Mesenchymal stem cell (in vitro differentiated cells and primary cell): Measurements from ENCODE around the gene SMOC2.

Source experiments
- DNase-seq: peaks from one replicate; pipeline ENCODE4 v3.0.0-alpha.2; 2013
- H2AFZ ChIP-seq: one replicate; pipeline ENCODE4 v1.6.1; 2013; ENCODE audit warnings: low read depth, mild to moderate bottlenecking, control low read depth, inconsistent platforms, low read length, moderate library complexity
- H2AK5ac ChIP-seq: 2 replicates; pipeline ENCODE4 v1.6.1; 2013; ENCODE audit warnings: low read length, moderate library complexity, mild to moderate bottlenecking, inconsistent platforms; ENCODE audit not compliant: severe bottlenecking
- H2BK120ac ChIP-seq: one replicate; pipeline ENCODE4 v1.6.1; 2013; ENCODE audit warnings: low read depth, mild to moderate bottlenecking, inconsistent platforms, low read length, moderate library complexity
- H2BK12ac ChIP-seq, 2 experiments: one replicate each; pipeline ENCODE4 v1.6.1; 2013; ENCODE audit warnings: inconsistent platforms in 2 of 2, low read length in 2 of 2, mild to moderate bottlenecking in 2 of 2, moderate library complexity in 2 of 2, control low read depth in 1 of 2
- H2BK15ac ChIP-seq: one replicate; pipeline ENCODE4 v1.6.1; 2013; ENCODE audit warnings: mild to moderate bottlenecking, low read depth, inconsistent platforms; ENCODE audit not compliant: poor library complexity, severe bottlenecking
- H2BK5ac ChIP-seq: 2 replicates; pipeline ENCODE4 v1.6.1; 2013; ENCODE audit warnings: low read depth, mild to moderate bottlenecking, low read length, control low read depth, inconsistent platforms; ENCODE audit not compliant: poor library complexity, severe bottlenecking
- H3K14ac ChIP-seq, 2 experiments: one replicate each; pipeline ENCODE4 v1.6.1; 2013; ENCODE audit warnings: inconsistent platforms in 2 of 2, low read length in 2 of 2, control low read depth in 1 of 2, mild to moderate bottlenecking in 1 of 2, moderate library complexity in 1 of 2
- H3K18ac ChIP-seq, 2 experiments: one replicate each; pipeline ENCODE4 v1.6.1; 2013; ENCODE audit warnings: inconsistent platforms in 2 of 2, low read length in 2 of 2, control low read depth in 1 of 2, low read depth in 1 of 2, mild to moderate bottlenecking in 1 of 2
- H3K23ac ChIP-seq, 2 experiments: one replicate each; pipeline ENCODE4 v1.6.1; 2013; ENCODE audit warnings: inconsistent platforms in 2 of 2, low read length in 2 of 2, mild to moderate bottlenecking in 2 of 2, moderate library complexity in 2 of 2, control low read depth in 1 of 2
- H3K27ac ChIP-seq: 2 replicates; pipeline ENCODE4 v1.5.1; 2013; ENCODE audit warnings: mild to moderate bottlenecking, moderate library complexity, low read length, control low read depth, inconsistent platforms; ENCODE audit not compliant: poor library complexity, severe bottlenecking
- H3K27me3 ChIP-seq, 2 experiments: 2 replicates each; pipeline versions ENCODE4 v1.6.1 to v1.7.0; 2013; ENCODE audit warnings: low read length in 2 of 2, mild to moderate bottlenecking in 2 of 2, moderate library complexity in 2 of 2, control low read depth in 1 of 2, inconsistent platforms in 1 of 2; ENCODE audit not compliant: control insufficient read depth in 1 of 2, insufficient read depth in 1 of 2
- H3K36me3 ChIP-seq, 2 experiments: 2 replicates each; pipeline versions ENCODE4 v1.6.1 to v1.7.0; 2013; ENCODE audit warnings: low read length in 2 of 2, control low read depth in 1 of 2, inconsistent platforms in 1 of 2, low read depth in 1 of 2, mild to moderate bottlenecking in 1 of 2; ENCODE audit not compliant: insufficient read depth in 2 of 2, control insufficient read depth in 1 of 2
- H3K4ac ChIP-seq, 2 experiments: one replicate each; pipeline ENCODE4 v1.6.1; 2013; ENCODE audit warnings: inconsistent platforms in 2 of 2, low read length in 2 of 2, mild to moderate bottlenecking in 2 of 2, moderate library complexity in 2 of 2, control low read depth in 1 of 2, low read depth in 1 of 2
- H3K4me1 ChIP-seq: 2 replicates; pipeline ENCODE4 v1.6.1; 2013; ENCODE audit warnings: low read depth, low read length, control low read depth; ENCODE audit not compliant: control insufficient read depth, insufficient read depth
- H3K4me2 ChIP-seq: 2 replicates; pipeline ENCODE4 v1.6.1; 2013; ENCODE audit warnings: low read length, mild to moderate bottlenecking, inconsistent platforms; ENCODE audit not compliant: poor library complexity, severe bottlenecking
- H3K4me3 ChIP-seq, 2 experiments: 2 replicates each; pipeline versions ENCODE4 v1.5.1 to v1.7.0; 2013; ENCODE audit warnings: low read length in 2 of 2, mild to moderate bottlenecking in 2 of 2, control low read depth in 1 of 2, low read depth in 1 of 2; ENCODE audit not compliant: insufficient read depth in 1 of 2
- H3K79me1 ChIP-seq: replicated peaks from 2 replicates; pipeline ENCODE4 v1.6.1; 2013; ENCODE audit warnings: mild to moderate bottlenecking, control low read depth, low read length, inconsistent platforms; ENCODE audit not compliant: poor library complexity, severe bottlenecking
- H3K9ac ChIP-seq: 2 replicates; pipeline ENCODE4 v1.7.0; 2013; ENCODE audit warnings: mild to moderate bottlenecking, low read length, moderate library complexity
- H3K9me3 ChIP-seq: 2 replicates; pipeline ENCODE4 v1.7.0; 2013; ENCODE audit warnings: mild to moderate bottlenecking, low read length; ENCODE audit not compliant: control insufficient read depth
- H4K8ac ChIP-seq: one replicate; pipeline ENCODE4 v1.6.1; 2013; ENCODE audit warnings: inconsistent platforms, mild to moderate bottlenecking, low read length, moderate library complexity
- H4K91ac ChIP-seq: one replicate; pipeline ENCODE4 v1.6.1; 2013; ENCODE audit warnings: mild to moderate bottlenecking, low read length, inconsistent platforms
- whole genome bisulfite sequencing: methylation state at CpG from one replicate; pipeline ENCODE4 v1.1.7; 2013; ENCODE audit warnings: mixed read lengths; 5-methylcytosine and 5-hydroxymethylcytosine counted together

Gene SMOC2

GRCh38 chr6:168624948-168625347, 184.0 kb downstream of the SMOC2 start:
- H3K27me3 ChIP-seq, result no peaks in the 10 kb centered on the region
- no peak for DNase-seq
- H3K23ac ChIP-seq, result no peak overlapping the region
- H2AFZ ChIP-seq, result no peak overlapping the region
- H3K4me1 ChIP-seq, result no peaks in the 10 kb centered on the region
- H3K79me1 ChIP-seq, result no peaks in the 10 kb centered on the region
- H4K8ac ChIP-seq, result no peak overlapping the region
- no peak overlapping the region for H4K91ac ChIP-seq
- no peak overlapping the region for H3K14ac ChIP-seq
- H2BK15ac ChIP-seq, result no peak overlapping the region
- no peak overlapping the region for H3K27ac ChIP-seq
- no peak overlapping the region for H2BK120ac ChIP-seq
- H3K36me3 ChIP-seq, result no peaks in the 10 kb centered on the region
- H3K4me3 ChIP-seq, result no peak overlapping the region
- H2BK12ac ChIP-seq, result no peak overlapping the region
- H3K18ac ChIP-seq, result no peak overlapping the region
- H3K9me3 ChIP-seq, result no peaks in the 10 kb centered on the region
- no peak overlapping the region for H3K4me2 ChIP-seq
- no peak overlapping the region for H2AK5ac ChIP-seq
- no peak overlapping the region for H3K9ac ChIP-seq
- no peak overlapping the region for H3K4ac ChIP-seq
- WGBS, result 87% methylated on average over 15 of the region's 15 CpGs
- H2BK5ac ChIP-seq, result no peak overlapping the region

- no peak overlapping the region for H2BK120ac ChIP-seq
- WGBS, result 85% methylated on average over 18 of the region's 18 CpGs
Observed at GRCh38 chr6:168625602-168626001, 184.6 kb downstream of the SMOC2 start.

GRCh38 chr6:168626046-168626602, 185.1 kb downstream of the SMOC2 start:
- Histone ChIP-seq H2BK12ac (no peak overlapping the region), H2BK5ac (no peak overlapping the region), H3K14ac (no peak overlapping the region), H2BK120ac (no peak overlapping the region), H2AK5ac (no peak overlapping the region), H3K4me2 (no peak overlapping the region), H3K79me1 (no peaks in the 10 kb centered on the region), H3K4me3 (no peak overlapping the region), H3K18ac (no peak overlapping the region), H3K23ac (no peak overlapping the region), H3K27ac (no peak overlapping the region), H2BK15ac (no peak overlapping the region), H2AFZ (no peak overlapping the region), H3K9me3 (no peaks in the 10 kb centered on the region), H3K4me1 (no peaks in the 10 kb centered on the region), H3K27me3 (no peaks in the 10 kb centered on the region), H3K4ac (no peak overlapping the region), H4K8ac (no peak overlapping the region), H3K9ac (no peak overlapping the region), H4K91ac (no peak overlapping the region), H3K36me3 (no peaks in the 10 kb centered on the region)
- DNase-seq, result no peak
- 77% methylated on average over 19 of the region's 19 CpGs for WGBS

More at GRCh38 chr6:168625602-168626001, 184.6 kb downstream of the SMOC2 start:
- no peak overlapping the region for H3K14ac ChIP-seq
- H4K8ac ChIP-seq, result no peak overlapping the region
- H3K18ac ChIP-seq, result no peak overlapping the region
- no peak overlapping the region for H3K23ac ChIP-seq
- H3K27ac ChIP-seq, result no peak overlapping the region
- no peak overlapping the region for H3K4ac ChIP-seq
- no peak overlapping the region for H3K4me3 ChIP-seq
- no peaks in the 10 kb centered on the region for H3K36me3 ChIP-seq
- no peak overlapping the region for H4K91ac ChIP-seq
- H3K27me3 ChIP-seq, result no peaks in the 10 kb centered on the region
- H3K4me2 ChIP-seq, result no peak overlapping the region
- no peaks in the 10 kb centered on the region for H3K79me1 ChIP-seq
- no peak overlapping the region for H2AK5ac ChIP-seq
- no peaks in the 10 kb centered on the region for H3K4me1 ChIP-seq
- no peak overlapping the region for H3K9ac ChIP-seq
- no peak overlapping the region for H2BK15ac ChIP-seq
- H2BK12ac ChIP-seq, result no peak overlapping the region
- no peak overlapping the region for H2BK5ac ChIP-seq
- no peak for DNase-seq
- no peak overlapping the region for H2AFZ ChIP-seq
- no peaks in the 10 kb centered on the region for H3K9me3 ChIP-seq

GRCh38 chr6:168627506-168628175, 186.7 kb downstream of the SMOC2 start:
- no peak for DNase-seq
- WGBS, result 80% methylated on average over 8 of the region's 8 CpGs
- Histone ChIP-seq H3K36me3 (no peaks in the 10 kb centered on the region), H2BK120ac (no peak overlapping the region), H4K8ac (no peak overlapping the region), H3K27ac (no peak overlapping the region), H3K27me3 (no peaks in the 10 kb centered on the region), H3K9ac (no peak overlapping the region), H2AK5ac (no peak overlapping the region), H3K9me3 (no peaks in the 10 kb centered on the region), H3K14ac (no peak overlapping the region), H2BK15ac (no peak overlapping the region), H2BK5ac (no peak overlapping the region), H3K4me2 (no peak overlapping the region), H3K4me1 (no peaks in the 10 kb centered on the region), H3K4me3 (no peak overlapping the region), H3K18ac (no peak overlapping the region), H4K91ac (no peak overlapping the region), H3K4ac (no peak overlapping the region), H2AFZ (no peak overlapping the region), H3K79me1 (no peaks in the 10 kb centered on the region), H2BK12ac (no peak overlapping the region), H3K23ac (no peak overlapping the region)
